ENCODE results near the gene CYGB.

CYGB gene

DNA sequence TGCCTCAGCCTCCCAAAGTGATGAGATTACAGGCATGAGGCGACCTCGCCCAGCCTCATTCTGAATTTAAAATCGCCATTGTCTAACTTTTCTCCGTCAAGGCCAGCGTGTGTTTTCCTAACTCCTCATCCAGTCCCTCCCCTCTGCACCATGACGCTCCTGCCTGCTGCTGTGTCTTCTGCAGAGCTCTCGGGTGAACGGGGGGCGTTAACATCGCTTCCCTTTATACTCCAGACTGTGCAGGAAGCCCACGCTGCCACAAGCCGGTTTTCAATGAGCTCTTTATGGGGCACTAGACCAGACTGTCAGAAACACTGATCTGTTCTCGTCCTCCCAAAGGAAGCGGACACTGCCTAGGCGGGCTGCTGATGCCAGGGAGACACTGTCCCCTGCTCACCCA, 56.9 kb downstream of the CYGB start:
- DNase-seq (ENCODE audit: low spot score): no peak

DNA sequence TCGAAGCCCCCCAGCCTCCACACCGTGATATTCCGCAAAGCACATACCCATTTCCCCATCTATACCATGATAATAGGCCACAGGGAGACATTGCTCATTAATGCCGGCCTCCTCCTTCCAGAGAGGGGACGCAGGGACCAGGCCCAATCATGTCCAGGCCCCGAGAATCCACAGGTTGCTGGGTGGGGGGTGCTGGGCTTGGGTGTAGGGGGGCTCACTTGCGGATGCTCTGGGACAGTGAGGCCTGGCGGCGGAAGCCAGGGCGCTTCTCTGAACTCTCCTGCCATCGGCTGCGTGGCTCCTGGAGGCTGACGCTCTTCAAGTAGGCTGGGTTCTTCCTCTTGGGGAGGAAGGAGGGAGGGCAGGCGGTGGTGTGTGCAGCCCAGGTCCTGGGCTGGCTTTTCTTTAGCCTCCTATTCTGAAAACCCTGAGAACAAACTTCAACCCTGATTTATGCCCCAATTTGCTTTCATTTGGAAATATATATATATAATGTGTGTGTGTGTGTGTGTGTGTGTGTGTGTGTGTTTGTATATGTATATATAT, 57.9 kb downstream of the CYGB start:
- DNase-seq (ENCODE audit: low spot score): no peak

DNA sequence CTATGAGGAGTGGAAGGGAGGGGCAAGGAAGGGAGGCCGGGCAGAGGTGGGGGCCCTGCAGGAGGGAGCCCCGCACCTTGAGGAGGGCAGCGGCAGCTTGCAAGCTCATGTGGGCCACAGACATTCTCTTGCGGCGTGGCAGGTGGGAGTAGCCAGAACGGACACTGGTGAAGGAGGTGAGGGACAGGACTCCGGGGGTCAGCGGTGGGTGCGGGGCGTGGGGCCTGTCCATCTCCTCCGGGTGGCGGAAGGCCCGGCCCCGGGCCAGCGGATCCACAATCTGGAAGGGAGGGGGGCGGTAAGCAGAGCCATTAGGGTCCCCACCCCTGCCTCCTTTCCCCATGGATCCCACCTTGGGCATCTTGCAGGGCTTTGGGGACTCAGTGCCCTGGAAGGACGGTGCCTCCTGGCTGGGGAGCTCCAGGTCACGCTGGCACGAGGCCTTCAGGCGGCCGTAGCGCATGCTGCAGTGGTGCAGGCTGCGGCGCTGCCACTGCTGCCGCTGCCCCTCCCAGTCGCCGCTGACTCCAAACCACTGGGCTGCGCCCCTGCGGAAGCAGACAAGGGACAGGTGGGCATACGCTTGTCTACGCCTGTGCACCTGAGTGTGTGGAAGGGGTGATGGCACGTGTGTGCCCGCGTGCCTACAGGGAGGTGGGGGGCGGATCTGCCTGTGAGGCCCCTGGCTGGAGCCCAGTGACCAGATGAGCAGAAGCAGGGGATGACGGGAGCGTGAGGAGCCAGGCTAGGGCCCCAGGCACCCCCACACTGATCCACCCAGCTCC, 58.6 kb downstream of the CYGB start:
- DNase-seq (ENCODE audit: low spot score): no peak

DNA sequence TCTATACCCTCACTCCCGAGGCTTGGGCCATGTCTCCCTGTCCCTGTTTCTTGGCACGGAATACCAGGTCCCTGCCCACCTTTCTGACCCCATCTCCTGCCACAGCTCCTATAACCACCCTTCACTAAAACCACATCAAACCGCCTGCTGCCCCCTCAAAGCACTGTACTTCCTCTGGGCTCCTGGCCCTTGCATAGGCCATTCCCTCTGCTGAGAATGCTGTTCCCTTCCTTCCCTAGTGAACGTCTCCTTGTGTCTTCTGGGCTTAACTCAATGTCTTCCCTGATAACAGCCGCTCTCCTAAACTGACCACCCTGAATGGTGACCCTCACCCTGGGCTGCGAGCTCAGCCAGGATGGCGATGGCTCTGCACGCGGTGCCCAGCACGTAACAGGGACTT, 59.4 kb downstream of the CYGB start:
- no peak for DNase-seq (ENCODE audit: low spot score)

DNA sequence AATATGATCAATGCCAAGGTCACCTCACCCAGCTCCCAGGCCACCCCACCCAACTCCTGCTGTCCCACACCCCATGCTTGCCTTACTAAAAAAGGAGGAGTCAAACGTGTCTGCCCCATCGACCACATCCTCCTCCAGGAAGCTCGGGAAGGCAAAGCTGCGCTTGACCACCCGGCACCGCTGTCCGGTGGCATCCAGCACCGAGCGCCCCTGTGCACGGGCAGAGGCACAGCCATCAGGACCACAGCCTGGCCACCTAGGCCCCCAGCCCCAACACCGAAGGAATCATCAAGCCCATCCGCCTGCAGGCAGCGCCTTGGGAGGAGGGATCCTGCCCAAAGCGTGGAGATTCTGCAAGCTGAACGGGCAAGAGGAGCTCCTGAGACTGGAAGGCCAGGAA, 59.9 kb downstream of the CYGB start:
- no peak for DNase-seq (ENCODE audit: low spot score)
